OCI-LY7 (cell line): ENCODE measurements around the gene OGFR.

Experiments
- CTCF ChIP-seq: fragments of 200-600 bp; sonication (generic); conservative IDR thresholded peaks from 2 replicates; pipeline ENCODE4 v1.5.1; 2014; ENCODE audit warnings: mild to moderate bottlenecking, antibody characterized with exemption, low read length, moderate library complexity, mixed read lengths
- EZH2phosphoT487 ChIP-seq: fragments of 200-600 bp; sonication (generic); IDR thresholded peaks from 2 replicates; pipeline ENCODE4 v1.6.1; 2018; ENCODE audit warnings: low read depth, borderline replicate concordance, mild to moderate bottlenecking, mixed run types, antibody characterized with exemption, low read length, moderate library complexity, mixed read lengths

- TF ChIP-seq CTCF (no peak), EZH2phosphoT487 (no peak)
Measured at GRCh38 chr20:62839816-62840215, 35.2 kb downstream of the OGFR start.
